Smooth muscle cell (in vitro differentiated cells): ENCODE results near the gene ZBTB45. TPM values are rescaled to one million over a fixed set of nuclear protein-coding genes. Genes with fewer than 3 reads are reported as not detected.
"Not testable (repeated sequence)": the region's sequence is repeated elsewhere in the genome, so short reads cannot be mapped to it uniquely, and the experiment has no call there.

Experiments used
- DNase-seq: peaks from one replicate; lab custom pipeline; 2025; ENCODE audit not compliant: unreplicated experiment; lab: John Stamatoyannopoulos, UW
- H2AFZ ChIP-seq: fragments of 200-600 bp; sonication (generic); 2 replicates; pipeline ENCODE4 v1.6.0; 2016; ENCODE audit warnings: antibody characterized with exemption, low read depth, mild to moderate bottlenecking
- H3F3A ChIP-seq: fragments of 200-600 bp; sonication (generic); 2 replicates; pipeline ENCODE4 v1.6.0; 2017; ENCODE audit warnings: antibody characterized with exemption, low read depth
- H3K27ac ChIP-seq: fragments of 200-600 bp; sonication (generic); 2 replicates; pipeline ENCODE4 v1.5.1; 2016; ENCODE audit warnings: low read depth, mild to moderate bottlenecking
- H3K27me3 ChIP-seq: fragments of 200-600 bp; sonication (generic); 2 replicates; pipeline ENCODE4 v1.6.1; 2016; ENCODE audit warnings: low read depth, mild to moderate bottlenecking
- H3K36me3 ChIP-seq: fragments of 200-600 bp; sonication (generic); 2 replicates; pipeline ENCODE4 v1.5.1; 2016; ENCODE audit warnings: low read depth
- H3K4me1 ChIP-seq: fragments of 200-600 bp; sonication (generic); 2 replicates; pipeline ENCODE4 v1.5.1; 2016; ENCODE audit warnings: low read depth
- H3K4me2 ChIP-seq: fragments of 200-600 bp; sonication (generic); 2 replicates; pipeline ENCODE4 v1.6.0; 2016; ENCODE audit warnings: mild to moderate bottlenecking
- H3K4me3 ChIP-seq: fragments of 200-600 bp; sonication (generic); 2 replicates; pipeline ENCODE4 v1.5.1; 2016; ENCODE audit warnings: mild to moderate bottlenecking
- H3K79me2 ChIP-seq: fragments of 200-600 bp; sonication (generic); 2 replicates; pipeline ENCODE4 v1.6.0; 2016; ENCODE audit warnings: low read depth, mild to moderate bottlenecking
- H3K9ac ChIP-seq: fragments of 200-600 bp; sonication (generic); 2 replicates; pipeline ENCODE4 v1.6.0; 2016; ENCODE audit warnings: low read depth
- H3K9me3 ChIP-seq: fragments of 200-600 bp; sonication (generic); replicated peaks from 2 replicates; pipeline ENCODE4 v1.5.1; 2016; ENCODE audit warnings: low read depth
- H4K20me1 ChIP-seq: fragments of 200-600 bp; sonication (generic); 2 replicates; pipeline ENCODE4 v1.6.0; 2016; ENCODE audit warnings: low read depth
- WGBS: methylation state at CpG from one replicate; pipeline ENCODE4 v1.1.7; 2016; ENCODE audit warnings: low lambda C conversion rate; 5-methylcytosine and 5-hydroxymethylcytosine counted together
- polyA plus RNA-seq: library from polyadenylated mRNA; unstranded; fragments of >200 nt; fragmentation: Nextera tagmentation; extraction: Ambion mirVana; gene quantifications from 2 replicates; pipeline ENCODE4 v1.2.1, GENCODE V29; 2016
- total RNA-seq: library from RNA; depleted of rRNA; stranded (reverse); fragments of >200 nt; gene quantifications from 2 replicates; pipeline ENCODE4 v1.2.3, GENCODE V29; 2014
- TF ChIP-seq, protein P1 (sequence below): fragments of 200-600 bp; sonication (generic); IDR thresholded peaks from 2 replicates; pipeline ENCODE4 v1.5.1; 2017; ENCODE audit warnings: borderline replicate concordance, mild to moderate bottlenecking, antibody characterized with exemption; ENCODE audit not compliant: insufficient read depth, poor library complexity, severe bottlenecking

Gene ZBTB45
- total and polyA plus RNA-seq, 2 experiments from 2014 or later: 8.7 to 23.7 TPM

DNA sequence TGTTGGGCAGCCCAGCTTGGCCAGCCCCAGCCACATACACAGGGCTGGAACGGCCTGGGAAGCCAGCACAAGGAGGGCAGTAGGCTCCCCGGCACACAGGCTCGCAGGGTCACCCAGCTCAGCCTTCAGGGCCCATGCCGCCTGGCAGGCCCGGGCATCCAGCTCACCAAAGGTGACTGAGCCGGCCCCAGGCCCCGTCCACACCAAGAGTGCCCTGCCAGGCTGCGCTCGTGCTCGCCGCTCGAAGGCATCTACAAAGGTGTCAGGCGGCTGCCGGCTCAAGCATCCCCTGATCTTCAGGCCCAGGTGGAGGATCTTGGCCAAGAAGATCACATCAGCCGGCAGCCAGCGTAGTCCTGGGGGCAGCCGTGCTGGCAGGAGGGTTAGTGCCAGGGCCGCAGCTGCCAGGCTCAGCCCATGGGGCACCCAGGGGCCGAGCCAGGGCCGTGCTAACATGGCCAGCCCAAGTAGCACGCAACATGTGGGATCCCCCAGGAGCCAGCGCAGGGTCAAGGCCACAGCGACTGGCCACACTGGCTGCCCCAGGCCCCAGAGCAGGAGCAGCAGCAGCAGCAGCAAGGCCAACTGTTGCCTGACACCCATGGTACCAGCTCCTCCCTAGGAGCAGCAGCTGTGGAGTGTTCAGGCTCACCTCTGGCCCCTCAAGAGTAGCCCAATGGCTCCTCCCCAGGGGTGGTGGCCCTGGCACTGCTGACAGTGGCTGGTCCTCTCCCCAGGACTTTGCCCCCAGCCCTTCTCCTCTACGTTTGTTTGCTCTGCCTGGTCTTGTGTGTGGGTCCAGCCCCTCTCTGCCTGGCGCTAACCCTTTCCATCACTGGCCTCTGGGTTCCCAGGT lies 8.0 kb downstream of the ZBTB45 start, which contains the start of gene SLC27A5:
Gene SLC27A5, minus strand, starts transcription at position 640 of the 856 bp plus-strand sequence. Its CDS starts 37 bp downstream, at position 603.
- WGBS: 96% methylated on average over 22 of the region's 25 CpGs
- Histone ChIP-seq H3K9ac (no peak within 1 kb of the TSS), H3K27me3 (no peaks in the 10 kb centered on the region)

DNA sequence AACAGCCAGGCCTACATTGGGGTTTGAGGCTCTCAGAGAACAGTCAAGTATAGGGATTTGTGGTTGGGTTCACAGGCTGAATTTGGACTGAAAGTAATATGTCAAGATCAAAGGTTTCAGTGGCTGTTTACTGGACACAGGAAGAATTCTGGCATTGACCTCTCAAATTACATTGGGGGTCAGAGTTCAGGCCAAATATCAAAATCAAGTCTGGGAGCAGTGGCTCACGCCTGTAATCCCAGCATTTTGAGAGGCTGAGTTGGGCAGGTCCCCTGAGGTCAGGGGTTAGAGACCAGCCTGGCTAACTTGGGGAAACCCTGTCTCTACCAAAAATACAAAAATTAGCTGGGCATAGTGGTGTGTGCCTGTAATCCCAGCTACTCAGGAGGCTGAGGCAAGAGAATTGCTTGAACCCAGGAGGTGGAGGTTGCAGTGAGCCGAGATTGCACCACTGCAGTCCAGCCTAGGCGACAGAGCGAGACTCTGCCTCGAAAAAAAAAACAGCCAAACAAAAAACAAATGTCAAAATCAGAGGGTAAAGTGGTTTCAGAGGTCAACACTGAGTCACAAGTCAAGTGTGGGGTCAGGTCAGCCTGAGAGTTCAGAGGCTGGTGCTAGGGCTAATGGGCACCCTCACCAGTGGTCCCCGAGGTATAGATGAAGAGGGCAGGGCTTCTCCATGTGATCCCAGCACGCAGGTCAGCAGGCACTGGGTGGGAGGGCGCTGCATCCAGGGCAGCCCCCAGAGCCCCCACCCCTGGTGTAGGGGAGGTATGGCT lies 9.3 kb downstream of the ZBTB45 start:
- 90% methylated on average over 8 of the region's 8 CpGs for WGBS
- TF ChIP-seq, protein P1, sequence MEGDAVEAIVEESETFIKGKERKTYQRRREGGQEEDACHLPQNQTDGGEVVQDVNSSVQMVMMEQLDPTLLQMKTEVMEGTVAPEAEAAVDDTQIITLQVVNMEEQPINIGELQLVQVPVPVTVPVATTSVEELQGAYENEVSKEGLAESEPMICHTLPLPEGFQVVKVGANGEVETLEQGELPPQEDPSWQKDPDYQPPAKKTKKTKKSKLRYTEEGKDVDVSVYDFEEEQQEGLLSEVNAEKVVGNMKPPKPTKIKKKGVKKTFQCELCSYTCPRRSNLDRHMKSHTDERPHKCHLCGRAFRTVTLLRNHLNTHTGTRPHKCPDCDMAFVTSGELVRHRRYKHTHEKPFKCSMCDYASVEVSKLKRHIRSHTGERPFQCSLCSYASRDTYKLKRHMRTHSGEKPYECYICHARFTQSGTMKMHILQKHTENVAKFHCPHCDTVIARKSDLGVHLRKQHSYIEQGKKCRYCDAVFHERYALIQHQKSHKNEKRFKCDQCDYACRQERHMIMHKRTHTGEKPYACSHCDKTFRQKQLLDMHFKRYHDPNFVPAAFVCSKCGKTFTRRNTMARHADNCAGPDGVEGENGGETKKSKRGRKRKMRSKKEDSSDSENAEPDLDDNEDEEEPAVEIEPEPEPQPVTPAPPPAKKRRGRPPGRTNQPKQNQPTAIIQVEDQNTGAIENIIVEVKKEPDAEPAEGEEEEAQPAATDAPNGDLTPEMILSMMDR: no peak

More for the DNA sequence above, 8.0 kb downstream of the ZBTB45 start, which contains the start of gene SLC27A5:
- H4K20me1 ChIP-seq: no peaks in the 10 kb centered on the region
- TF ChIP-seq, protein P1: no peak
- peaks cover 23% of the 10 kb centered on the region for H3K79me2 ChIP-seq
- H3K27ac ChIP-seq: no peak within 1 kb of the TSS
- H3K4me2 ChIP-seq: no peak within 1 kb of the TSS
- no peaks in the 10 kb centered on the region for H3K36me3 ChIP-seq
- H3F3A ChIP-seq: no peaks in the 10 kb centered on the region
- H3K4me1 ChIP-seq: no peaks in the 10 kb centered on the region
- no peaks in the 10 kb centered on the region for H3K9me3 ChIP-seq
- H3K4me3 ChIP-seq: no peak within 1 kb of the TSS
- H2AFZ ChIP-seq: no peak within 1 kb of the TSS
- no peak for DNase-seq

DNA sequence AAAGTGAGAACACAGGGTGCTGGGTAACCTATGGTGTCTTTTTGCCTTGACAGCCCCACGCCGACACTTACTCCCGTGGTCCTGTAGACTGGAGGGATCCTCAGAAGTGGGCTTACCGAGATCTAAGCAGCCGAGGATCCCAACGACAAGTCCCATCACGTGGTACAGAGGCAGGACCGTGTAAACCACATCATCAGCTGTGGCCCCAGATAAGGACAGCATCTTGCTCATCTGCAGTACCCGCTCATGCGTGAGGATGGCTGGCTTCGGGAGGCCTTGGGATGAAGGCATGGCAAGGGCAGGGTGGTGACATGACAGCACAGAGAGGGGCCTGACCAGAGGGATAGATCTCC lies 9.9 kb downstream of the ZBTB45 start:
- TF ChIP-seq, protein P1: no peak
- no peak overlapping the region for H3K9ac ChIP-seq
- H3F3A ChIP-seq: no peaks in the 10 kb centered on the region
- no peak for DNase-seq
- WGBS: 90% methylated on average over 11 of the region's 11 CpGs
- no peaks in the 10 kb centered on the region for H4K20me1 ChIP-seq
- no peak overlapping the region for H3K27ac ChIP-seq
- no peak overlapping the region for H3K4me2 ChIP-seq
- H3K36me3 ChIP-seq: no peaks in the 10 kb centered on the region
- no peaks in the 10 kb centered on the region for H3K27me3 ChIP-seq
- no peaks in the 10 kb centered on the region for H3K4me1 ChIP-seq
- H2AFZ ChIP-seq: no peak overlapping the region
- H3K79me2 ChIP-seq: peaks cover 4% of the 10 kb centered on the region
- no peak overlapping the region for H3K4me3 ChIP-seq
- H3K9me3 ChIP-seq: no peaks in the 10 kb centered on the region

More for the DNA sequence above, 9.3 kb downstream of the ZBTB45 start:
- Histone ChIP-seq H2AFZ (no peak overlapping the region), H3K27me3 (no peaks in the 10 kb centered on the region), H3K9ac (no peak overlapping the region), H3K9me3 (no peaks in the 10 kb centered on the region), H3K4me2 (no peak overlapping the region), H3K79me2 (peaks cover 10% of the 10 kb centered on the region), H3K4me3 (no peak overlapping the region), H3K36me3 (no peaks in the 10 kb centered on the region), H3F3A (no peaks in the 10 kb centered on the region), H3K4me1 (no peaks in the 10 kb centered on the region), H3K27ac (no peak overlapping the region), H4K20me1 (no peaks in the 10 kb centered on the region)
- no peak for DNase-seq

DNA sequence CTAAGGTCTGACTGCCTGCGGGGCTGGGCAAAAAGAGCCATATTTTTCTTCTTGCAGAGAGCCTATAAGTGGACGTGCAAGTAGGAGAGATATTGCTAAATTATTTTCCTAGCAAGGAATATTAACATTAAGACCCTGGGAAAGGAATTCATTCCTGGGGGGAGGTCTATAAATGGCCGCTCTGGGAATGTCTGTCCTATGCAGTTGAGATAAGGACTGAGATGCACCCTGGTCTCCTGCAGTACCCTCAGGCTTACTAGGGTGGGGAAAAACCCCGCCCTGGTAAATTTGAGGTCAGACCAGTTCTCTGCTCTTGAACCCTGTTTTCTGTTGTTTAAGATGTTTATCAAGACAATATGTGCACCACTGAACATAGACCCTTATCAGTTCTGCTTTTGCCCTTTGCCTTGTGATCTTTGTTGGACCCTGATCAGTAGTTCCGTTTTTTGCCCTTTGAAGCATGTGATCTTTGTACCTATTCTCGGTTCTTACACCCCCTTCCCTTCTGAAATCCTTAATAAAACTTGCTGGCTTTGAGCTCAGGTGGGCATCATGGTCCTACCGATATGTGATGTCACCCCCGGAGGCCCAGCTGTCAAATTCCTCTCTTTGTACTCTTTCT lies 11.9 kb downstream of the ZBTB45 start:
- H3K36me3 ChIP-seq, H4K20me1 ChIP-seq, H3K27ac ChIP-seq, H3K4me3 ChIP-seq, H3K9ac ChIP-seq, H3K27me3 ChIP-seq, H3K4me2 ChIP-seq, H3K9me3 ChIP-seq, H2AFZ ChIP-seq, H3K79me2 ChIP-seq, DNase-seq, H3K4me1 ChIP-seq, H3F3A ChIP-seq: not testable (repeated sequence)
- 74% methylated on average over 8 of the region's 8 CpGs for WGBS
